Effector CD8-positive, alpha-beta T cell (primary cell): ENCODE measurements around the gene EXOC4.
"Not testable (repeated sequence)": the region's sequence is repeated elsewhere in the genome, so short reads cannot be mapped to it uniquely, and the experiment has no call there.

Experiments
- DNase-seq: peaks from one replicate; lab custom pipeline; 2025; lab: John Stamatoyannopoulos, UW

Gene EXOC4

DNA sequence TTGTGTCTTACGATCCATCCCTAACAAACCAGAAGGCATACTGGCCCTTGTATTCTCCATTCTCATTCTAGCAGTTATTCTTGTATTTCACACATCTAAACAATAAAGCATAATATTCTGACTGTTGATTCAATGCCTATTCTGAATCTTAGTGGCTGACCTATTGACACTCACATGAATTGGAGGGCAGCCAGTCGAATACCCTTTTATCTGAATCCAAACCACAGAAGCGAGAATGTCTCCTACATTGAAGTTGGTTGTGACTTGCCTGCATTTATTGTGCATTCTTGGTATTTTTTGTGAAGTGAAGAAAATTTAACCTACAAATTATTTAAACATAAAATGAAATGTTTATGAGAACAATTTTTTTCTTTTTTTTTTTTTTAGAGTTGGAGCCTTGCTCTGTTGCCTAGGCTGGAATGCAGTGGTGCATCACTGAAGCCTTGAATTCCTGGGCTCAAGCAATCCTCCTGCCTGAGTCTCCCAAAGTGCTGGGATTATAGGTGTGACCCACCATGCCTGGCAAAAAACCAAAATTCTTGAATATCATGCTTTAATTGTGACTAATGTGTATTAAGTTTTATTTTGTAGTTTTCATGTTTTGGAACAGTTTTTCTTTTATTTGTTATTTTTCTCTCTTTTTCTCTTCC is 22.7 kb downstream of the EXOC4 start:
- no peak for DNase-seq

DNA sequence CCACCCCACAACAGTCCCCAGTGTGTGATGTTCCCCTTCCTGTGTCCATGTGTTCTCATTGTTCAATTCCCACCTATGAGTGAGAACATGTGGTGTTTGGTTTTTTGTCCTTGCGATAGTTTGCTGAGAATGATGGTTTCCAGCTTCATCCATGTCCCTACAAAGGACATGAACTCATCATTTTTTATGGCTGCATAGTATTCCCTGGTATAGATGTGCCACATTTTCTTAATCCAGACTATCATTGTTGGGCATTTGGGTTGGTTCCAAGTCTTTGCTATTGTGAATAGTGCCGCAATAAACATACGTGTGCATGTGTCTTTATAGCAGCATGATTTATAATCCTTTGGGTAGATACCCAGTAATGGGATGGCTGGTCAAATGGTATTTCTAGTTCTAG is 26.1 kb downstream of the EXOC4 start:
- not testable (repeated sequence) for DNase-seq

DNA sequence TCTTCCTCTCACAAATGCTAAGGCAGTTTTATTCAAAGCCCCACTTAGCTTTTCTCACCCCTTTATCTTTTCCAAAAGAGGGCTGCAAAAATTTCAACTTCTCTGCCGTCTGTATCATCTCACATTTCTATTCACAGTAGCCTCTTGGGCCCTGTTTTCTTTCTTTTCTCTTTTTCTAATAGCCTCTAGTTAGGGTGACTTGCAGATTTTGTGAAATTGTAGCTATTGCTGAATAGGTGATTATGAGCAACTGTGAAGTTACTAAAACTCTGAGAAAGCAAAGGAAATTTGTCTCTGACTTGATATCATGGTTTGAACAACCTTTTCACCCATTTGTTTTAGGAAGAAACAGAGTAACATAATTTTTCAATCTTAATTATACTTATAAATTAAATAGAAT is 29.2 kb downstream of the EXOC4 start:
- DNase-seq = no peak

DNA sequence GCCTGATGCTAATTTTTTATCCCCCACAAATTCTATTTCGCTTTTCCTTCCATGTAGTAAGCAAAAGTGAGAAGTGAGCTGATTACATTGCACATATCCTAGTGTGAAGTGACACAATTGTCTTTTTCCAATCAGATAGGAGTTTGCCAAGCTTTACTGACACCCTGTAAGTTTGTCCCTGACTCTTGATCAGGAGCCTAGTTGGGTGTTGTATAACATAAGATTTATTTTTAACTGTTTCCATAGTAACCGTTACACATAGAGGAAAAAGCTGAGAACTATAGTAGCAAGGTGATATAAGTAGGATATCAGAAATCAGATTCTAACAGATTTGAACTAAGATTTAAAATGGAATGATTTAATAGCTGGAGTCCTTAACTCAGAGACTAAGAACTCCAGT is 31.2 kb downstream of the EXOC4 start:
- DNase-seq = no peak

DNA sequence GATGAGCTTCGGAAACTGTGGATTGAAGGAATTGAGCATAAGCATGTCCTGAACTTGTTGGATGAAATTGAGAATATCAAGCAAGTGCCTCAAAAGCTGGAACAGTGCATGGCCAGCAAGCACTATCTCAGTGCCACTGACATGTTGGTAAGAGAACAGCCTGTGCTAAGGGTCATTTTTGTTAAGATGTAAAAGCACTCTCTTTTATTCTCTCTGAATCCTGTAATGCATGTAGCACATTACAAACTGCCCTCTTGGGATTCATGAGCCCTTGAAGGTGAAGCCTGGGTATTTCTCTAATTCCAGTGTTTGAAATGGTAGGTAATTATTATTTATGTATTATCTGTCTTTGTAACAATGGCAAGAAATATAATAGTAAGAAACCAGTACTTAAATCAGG is 36.1 kb downstream of the EXOC4 start:
- no peak for DNase-seq

DNA sequence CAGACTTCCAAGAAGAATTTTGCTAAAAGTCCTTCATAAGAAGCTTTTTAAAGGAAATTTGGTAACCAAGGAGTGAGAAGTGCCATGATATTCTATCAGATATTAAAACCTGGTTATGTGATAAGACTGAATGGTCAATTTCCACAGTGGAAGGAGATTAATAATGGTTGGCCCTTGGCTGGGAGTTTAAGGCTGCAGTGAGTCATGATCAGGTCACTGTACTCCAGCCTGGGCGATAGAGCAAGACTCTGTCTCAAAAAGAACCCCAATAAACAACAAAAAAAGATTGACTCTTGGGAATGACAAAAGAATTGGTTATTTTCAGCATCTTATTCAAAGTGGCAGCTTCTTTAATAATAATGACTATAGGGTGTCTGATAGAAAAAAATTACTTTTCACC is 37.2 kb downstream of the EXOC4 start:
- DNase-seq = no peak

DNA sequence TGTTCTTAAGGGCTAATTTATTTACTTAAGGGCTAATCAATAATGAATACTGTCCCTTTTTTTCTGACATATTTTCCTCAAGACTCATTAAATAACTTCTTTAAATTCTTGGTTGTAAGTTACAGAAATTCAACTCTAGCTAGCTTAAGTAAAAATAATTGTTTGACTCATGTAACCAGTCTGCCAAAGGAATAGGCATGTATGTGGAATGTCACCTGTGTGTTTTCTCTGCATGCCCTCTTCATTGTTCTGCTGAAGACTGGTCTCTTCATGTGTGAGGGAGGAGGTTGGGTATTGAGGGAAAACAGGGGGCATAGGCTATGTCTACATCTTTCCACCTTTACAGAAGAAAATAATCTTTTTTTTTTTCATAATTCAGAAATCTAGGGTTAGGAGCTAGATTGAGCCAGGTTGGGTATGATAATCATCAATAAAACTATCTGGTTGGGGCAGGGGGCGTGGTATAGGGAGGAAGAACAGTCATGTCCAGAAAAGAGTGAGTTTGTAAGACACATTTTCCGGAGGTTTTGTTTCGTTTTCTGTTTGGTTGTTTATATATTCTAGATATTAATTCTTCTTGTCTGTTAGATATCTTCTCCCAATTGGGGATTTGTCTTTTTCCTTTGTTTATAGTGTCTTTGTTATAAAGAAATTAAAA is 37.9 kb downstream of the EXOC4 start:
- no peak for DNase-seq

DNA sequence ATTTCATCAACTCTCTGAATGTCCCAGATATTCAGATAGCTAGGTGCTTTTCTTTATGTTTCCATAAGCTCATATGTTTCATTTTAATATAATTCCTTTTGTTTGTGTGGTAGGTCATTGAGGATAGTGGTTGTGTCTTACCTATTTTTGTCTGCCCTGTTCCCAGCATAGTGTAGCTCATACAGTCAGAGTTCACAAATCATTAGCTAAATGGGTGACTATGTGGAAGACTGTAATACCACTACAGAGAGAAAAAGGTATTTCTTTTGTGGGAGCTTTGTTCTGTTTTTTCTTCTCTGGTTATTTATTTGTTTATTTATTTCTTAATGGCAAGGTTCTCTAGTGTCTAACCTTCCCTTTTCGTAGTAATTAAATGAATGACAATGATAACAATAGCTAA is 39.8 kb downstream of the EXOC4 start:
- no peak for DNase-seq

DNA sequence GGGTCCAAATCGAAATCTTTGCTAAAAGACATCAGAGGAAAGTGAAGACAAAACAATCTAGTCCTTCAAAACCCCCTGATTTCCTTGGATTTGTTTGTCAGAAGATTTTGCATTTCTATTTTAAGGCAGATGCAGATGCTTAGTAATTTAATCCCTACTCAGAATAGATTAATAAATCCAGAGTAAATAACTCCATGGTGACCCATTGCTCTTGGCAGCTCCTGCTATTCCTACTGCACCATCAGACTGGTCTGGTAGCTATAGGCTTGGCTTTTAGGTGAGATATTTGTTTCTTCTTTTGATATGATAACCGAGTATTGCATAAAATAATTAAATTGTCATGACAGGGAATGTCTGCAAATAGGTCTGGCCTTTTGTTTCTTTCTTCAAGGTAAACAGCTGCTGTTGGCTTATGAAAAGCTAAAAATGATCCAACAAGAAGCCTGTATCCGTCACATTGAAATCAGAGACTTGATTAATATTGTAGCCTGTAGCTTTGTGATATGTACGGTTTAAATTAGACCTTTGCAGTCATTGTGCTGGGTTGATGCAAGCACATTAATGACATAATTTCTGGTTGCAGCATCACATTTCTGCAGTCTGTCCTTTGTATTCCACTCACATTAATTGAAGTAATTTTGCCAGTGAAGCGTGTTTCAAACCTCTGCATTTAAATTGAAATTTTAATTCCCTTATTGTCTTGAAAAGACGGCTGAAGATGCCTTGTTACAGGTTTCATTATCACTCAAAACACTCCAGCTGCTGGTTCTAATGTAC is 40.7 kb downstream of the EXOC4 start:
- DNase-seq = no peak

DNA sequence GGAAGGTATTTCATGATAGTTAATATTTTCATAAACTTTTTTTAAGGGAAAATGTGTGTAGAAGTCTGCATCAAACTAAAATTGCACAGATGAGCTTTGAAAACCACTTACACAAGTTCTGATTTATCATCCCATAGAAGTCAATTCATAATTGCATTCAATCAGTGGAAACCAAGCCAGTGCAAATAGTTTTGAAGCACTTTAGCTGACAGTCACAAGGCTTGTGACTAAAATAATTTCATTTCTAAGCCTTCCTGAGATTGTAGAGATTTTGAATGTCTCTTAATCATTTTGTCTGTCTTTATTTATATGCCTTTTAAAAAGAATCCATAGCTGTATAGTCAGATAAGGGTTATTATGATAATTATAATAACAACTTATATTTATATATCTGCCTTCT is 41.4 kb downstream of the EXOC4 start:
- no peak for DNase-seq

DNA sequence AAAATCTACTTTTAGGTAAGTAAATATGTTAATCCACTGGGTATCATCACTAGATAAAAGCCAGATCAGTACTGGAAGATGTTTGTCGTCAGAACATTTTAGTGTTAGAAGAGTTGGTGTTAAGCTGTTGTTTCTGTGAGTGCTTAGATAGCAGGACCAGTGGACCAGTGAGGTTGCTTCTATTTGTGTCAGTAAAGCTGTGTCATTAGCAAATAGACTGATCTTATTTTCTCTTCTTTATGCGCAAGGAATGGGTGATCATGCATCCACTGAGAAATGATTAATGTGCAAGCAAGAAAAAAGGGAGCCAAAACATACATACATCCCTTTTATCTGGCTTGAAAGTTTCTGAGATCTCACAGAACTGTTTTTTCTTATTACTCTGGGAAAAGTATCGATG is 42.6 kb downstream of the EXOC4 start:
- no peak for DNase-seq

DNA sequence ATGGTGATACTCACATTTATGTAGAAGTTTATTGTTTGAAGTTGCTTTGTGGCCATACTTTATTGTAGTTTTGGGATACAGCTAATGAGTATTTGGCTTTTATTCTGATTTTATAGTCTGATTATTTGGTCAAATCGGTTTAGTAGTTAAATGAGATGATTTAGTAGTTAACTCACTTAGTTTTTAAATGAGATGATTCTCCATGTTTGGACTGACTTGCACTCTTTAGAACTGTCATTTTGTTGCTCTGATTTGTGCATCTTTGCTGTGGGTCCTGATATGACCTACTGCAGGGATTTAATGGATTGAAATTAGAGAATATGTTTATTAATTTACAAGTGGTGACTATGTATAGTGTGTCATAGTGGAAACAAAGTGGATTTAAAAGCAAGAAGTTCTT is 44.2 kb downstream of the EXOC4 start:
- no peak for DNase-seq

DNA sequence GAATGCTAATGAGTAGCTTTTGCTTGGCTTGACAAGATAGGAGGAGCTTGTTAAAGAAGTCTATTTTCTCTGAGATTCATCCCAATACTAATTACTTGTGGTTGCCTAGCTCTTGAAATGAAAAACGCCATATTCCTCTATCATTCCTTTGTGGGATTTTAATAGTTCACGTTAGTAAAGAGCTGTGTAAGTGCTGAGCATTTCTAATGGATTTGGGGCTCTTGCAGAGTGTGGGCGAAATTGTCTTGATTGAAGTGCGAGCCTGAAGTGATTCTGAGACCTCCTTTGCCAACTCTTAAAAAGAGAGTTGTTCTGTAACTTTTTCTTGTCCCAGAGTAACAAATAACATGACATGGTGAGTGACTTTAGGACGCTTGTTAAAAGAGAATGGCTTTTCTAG is 45.2 kb downstream of the EXOC4 start:
- DNase-seq = no peak

DNA sequence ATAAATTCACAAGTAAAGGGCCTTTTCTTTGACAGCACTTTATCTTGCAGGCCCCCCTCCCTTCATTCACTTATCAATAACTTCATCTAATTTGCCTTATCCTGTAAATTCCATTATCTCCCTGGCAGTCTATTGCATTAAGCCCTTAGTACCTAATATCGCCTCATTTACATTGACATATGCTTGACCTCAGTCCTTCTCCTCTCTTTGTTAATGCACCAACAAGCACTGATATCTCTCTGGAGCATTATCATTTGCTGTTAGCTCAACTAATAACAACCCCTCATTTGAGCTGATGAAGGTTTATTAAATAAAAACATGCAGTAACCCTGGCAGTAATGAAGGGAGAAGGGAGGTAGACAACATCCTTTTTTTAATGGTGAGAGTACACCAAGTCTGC is 46.8 kb downstream of the EXOC4 start:
- no peak for DNase-seq

DNA sequence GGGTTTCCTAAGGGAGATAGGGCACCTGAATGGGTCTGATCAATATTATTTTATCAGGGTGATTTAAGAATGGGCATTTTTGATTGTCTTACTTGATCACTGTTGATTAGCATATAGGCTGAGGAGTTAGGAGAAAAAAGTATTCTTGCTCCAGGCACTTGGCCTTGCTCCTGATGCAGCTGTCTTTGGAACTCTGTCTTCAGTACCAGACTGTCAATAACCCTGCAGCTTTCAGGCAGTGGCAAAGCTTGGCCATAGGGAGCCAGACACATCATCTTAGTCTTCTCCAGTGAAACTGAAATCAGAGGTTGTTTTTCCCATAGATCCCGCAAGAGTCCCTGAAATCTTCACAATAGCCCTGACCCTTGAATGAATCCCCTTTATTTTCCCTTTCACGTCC is 47.2 kb downstream of the EXOC4 start:
- DNase-seq = no peak

DNA sequence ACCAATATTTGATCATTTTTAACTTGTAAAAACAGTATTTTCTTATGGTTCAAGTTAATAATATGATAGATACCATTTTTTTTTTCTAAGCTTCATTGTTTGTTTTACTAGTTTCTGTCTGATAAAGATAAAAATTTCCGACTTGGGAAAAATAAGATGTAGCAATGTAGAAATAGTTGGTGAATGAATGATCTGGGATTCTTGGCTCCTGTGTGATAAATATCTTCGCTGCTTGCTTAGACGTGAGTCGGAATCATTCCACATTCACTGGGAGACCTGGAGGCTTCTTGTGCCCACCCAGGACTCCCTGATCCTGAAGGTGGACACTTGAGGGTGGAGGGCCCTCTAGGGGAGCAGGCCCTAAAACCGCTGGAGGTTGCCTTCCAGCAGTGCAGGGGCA is 47.9 kb downstream of the EXOC4 start:
- no peak for DNase-seq

DNA sequence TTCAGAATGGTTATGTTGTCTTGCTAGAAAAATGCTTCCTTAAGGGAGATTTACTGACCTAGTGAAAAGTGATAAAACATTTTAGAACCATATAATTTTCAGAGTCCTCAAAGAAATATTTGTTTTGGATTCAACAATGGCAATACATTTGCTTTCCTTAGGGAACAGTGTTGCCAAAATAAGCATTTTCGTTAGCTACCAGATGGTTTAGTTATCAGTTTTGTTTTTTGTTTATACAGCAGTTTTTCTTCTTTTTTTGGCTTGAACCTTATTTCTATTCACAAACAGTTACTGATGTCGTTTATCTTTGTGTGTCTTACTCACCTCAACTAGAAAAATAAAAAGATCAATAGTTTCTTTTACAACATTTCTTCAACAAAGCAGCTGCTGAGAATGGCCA is 48.6 kb downstream of the EXOC4 start:
- no peak for DNase-seq

DNA sequence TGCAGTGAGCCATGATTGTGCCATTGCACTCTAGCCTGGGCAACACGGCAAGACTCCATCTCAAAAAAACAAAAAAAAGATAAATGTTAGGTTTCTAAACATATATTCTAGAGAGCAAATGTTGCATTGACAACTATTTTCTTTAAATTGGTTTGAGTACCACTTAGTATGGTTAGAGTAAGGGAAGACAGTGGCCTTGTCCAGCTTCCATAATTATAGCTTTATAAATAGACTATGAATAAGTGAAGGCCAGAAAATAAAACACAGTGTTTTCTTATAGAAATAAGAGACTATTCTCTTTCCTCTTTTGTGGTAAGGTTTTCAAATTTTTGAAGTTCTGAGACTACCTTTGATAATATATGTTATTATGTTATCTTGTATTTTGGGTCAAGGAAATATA is 50.5 kb downstream of the EXOC4 start:
- DNase-seq = no peak

DNA sequence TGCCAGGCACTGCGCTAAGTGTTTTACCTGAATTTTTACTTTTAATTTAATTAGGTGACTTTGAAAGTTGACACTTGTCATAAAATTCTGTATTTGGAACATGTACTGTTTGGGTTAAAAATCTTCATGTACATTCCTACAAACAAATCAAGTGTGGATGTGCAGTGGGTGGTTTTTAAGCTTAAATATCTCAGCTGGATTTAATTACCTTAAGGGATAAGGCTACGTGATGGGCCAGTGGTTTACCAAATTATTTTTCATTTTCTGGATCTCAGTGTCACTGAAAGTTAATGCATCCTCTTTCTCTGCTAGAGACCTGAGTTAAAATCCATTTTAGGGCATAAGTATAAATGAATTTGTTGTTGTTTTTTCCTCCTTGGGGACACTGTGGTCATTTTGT is 51.1 kb downstream of the EXOC4 start:
- no peak for DNase-seq

DNA sequence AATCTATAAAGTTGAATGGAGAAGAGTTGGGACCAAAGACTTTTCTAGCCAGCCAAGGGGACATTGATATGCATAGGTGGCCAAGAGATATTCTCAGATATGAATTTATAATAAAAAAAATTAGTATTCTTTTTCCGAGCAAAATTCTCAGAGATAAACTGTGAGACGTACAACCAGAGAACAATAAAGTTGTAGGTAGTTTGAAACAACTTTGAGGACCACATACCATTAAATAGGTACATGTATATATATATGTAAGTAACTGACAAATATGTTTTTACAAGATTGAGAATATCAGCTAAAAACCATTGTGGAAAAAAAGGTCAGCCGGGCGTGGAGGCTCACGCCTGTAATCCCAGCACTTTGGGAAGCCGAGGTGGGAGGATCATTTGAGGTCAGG is 56.5 kb downstream of the EXOC4 start:
- no peak for DNase-seq

DNA sequence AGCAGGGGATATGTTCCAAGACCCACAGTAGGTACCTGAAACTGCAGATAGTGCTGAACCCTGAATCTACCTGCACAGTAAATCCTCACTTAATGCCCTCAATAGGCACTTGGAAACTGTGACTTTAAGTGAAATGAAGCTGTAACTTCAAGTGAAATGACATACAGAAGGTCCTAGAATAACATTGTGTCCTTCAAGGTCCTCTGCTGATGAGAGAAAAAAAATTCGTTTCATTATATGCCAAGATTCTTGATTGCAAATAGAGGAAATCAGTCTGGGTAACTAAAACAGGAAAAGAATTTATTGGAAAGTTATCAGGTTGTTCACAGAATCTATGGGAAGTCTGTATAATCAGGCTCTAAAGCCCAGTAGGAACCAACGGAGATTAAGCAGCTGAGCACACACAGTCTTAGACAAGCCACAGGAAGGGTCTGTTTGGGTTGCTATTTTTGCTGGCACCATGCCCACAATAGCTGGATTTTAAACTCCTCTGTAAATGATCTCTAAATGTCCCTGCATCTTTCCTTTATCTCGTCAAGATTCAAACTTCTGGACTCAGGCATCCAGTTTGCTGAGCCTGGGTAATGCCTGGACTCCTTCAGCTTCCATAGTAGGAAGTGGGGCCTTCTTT is 57.5 kb downstream of the EXOC4 start:
- no peak for DNase-seq

DNA sequence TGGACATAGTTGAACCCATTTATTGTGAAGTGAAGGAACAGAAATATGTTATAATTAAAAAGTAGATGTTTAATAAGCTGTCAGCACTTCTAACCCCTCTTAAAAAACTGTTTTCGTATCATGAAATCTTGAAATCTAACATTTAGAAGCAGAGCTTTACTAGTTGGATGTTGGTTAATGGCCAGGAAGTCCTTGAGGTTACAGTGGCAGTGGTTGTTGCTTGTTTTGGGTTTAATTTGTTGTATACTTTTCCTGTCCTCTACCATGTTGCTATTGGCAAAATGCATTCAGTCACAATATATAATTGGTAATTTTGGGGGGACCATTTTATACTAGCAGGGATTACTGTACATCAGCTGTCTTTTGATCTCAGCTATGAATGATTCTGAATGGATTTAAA is 60.7 kb downstream of the EXOC4 start:
- DNase-seq = no peak

DNA sequence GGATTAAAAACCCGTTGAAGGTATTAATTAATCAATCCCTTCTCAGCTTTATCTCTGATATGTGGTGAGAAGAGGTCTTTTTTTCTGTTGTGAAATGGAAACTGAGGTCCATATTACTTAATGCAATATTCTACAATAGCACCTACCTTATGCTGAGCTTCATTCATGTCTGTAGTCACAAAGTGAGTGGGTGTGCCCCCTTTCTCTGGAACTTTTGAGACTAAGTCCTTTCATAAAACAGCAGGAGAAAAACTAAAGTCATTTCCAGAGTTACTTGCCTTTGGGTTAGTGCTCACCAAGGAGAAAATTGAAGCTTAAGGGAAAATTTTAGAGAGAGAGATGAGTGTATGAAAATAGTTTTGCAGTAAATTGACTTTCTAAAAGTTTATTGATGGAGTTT is 61.2 kb downstream of the EXOC4 start:
- DNase-seq = no peak
